ENCODE data around the gene MAPT. TPM values are rescaled to one million over a fixed set of nuclear protein-coding genes. Genes with fewer than 3 reads are reported as not detected.
A peak's percentile ranks its signal among the peaks of the same experiment; 100 is the strongest.

MAPT gene
- total RNA-seq, 1 experiment from 2014 or later, result 3.1 TPM

- no peaks in the 10 kb centered on the region for H3K36me3 ChIP-seq (replicated peaks; ENCODE audit: control insufficient read depth, insufficient read depth, low read length)
- no peak overlapping the region for H3K4me3 ChIP-seq (ENCODE audit: insufficient read depth, low read depth, low read length)
- DNase-seq, result no peak
- no peaks in the 10 kb centered on the region for H3K27me3 ChIP-seq (ENCODE audit: control insufficient read depth, insufficient read depth, low read length)
Measured at GRCh38 chr17:45969726-45970125, 75.4 kb downstream of the MAPT start.

- no peak overlapping the region for H3K4me3 ChIP-seq (ENCODE audit: insufficient read depth, low read depth, low read length)
Measured at GRCh38 chr17:45970659-45971058, 76.3 kb downstream of the MAPT start.

GRCh38 chr17:45971698-45972141 is 77.4 kb downstream of the MAPT start:
- DNase-seq, result peak; percentile 85
- Histone ChIP-seq H3K27me3 (ENCODE audit: control insufficient read depth, insufficient read depth, low read length) (no peaks in the 10 kb centered on the region), H3K4me3 (ENCODE audit: insufficient read depth, low read depth, low read length) (no peak overlapping the region), H3K36me3 (replicated peaks; ENCODE audit: control insufficient read depth, insufficient read depth, low read length) (no peaks in the 10 kb centered on the region)

More at GRCh38 chr17:45970659-45971058, 76.3 kb downstream of the MAPT start:
- H3K27me3 ChIP-seq (ENCODE audit: control insufficient read depth, insufficient read depth, low read length), result no peaks in the 10 kb centered on the region
- H3K36me3 ChIP-seq (replicated peaks; ENCODE audit: control insufficient read depth, insufficient read depth, low read length), result no peaks in the 10 kb centered on the region
- DNase-seq, result no peak

GRCh38 chr17:45972531-45972930 is 78.2 kb downstream of the MAPT start:
- no peak overlapping the region for H3K4me3 ChIP-seq (ENCODE audit: insufficient read depth, low read depth, low read length)
- no peaks in the 10 kb centered on the region for H3K27me3 ChIP-seq (ENCODE audit: control insufficient read depth, insufficient read depth, low read length)
- H3K36me3 ChIP-seq (replicated peaks; ENCODE audit: control insufficient read depth, insufficient read depth, low read length), result no peaks in the 10 kb centered on the region
- no peak for DNase-seq

GRCh38 chr17:45973099-45973780 is 78.9 kb downstream of the MAPT start:
- DNase-seq, result no peak
- Histone ChIP-seq H3K4me3 (ENCODE audit: insufficient read depth, low read depth, low read length) (no peak overlapping the region), H3K36me3 (replicated peaks; ENCODE audit: control insufficient read depth, insufficient read depth, low read length) (no peaks in the 10 kb centered on the region), H3K27me3 (ENCODE audit: control insufficient read depth, insufficient read depth, low read length) (no peaks in the 10 kb centered on the region)

- no peak for DNase-seq
- Histone ChIP-seq H3K27me3 (ENCODE audit: control insufficient read depth, insufficient read depth, low read length) (no peaks in the 10 kb centered on the region), H3K36me3 (replicated peaks; ENCODE audit: control insufficient read depth, insufficient read depth, low read length) (no peaks in the 10 kb centered on the region), H3K4me3 (ENCODE audit: insufficient read depth, low read depth, low read length) (no peak overlapping the region)
Measured at GRCh38 chr17:45973946-45974859, 79.8 kb downstream of the MAPT start.

GRCh38 chr17:45974916-45975630 is 80.7 kb downstream of the MAPT start:
- no peak for DNase-seq
- Histone ChIP-seq H3K36me3 (replicated peaks; ENCODE audit: control insufficient read depth, insufficient read depth, low read length) (no peaks in the 10 kb centered on the region), H3K4me3 (ENCODE audit: insufficient read depth, low read depth, low read length) (no peak overlapping the region), H3K27me3 (ENCODE audit: control insufficient read depth, insufficient read depth, low read length) (no peaks in the 10 kb centered on the region)

GRCh38 chr17:45975640-45976295 is 81.4 kb downstream of the MAPT start:
- H3K27me3 ChIP-seq (ENCODE audit: control insufficient read depth, insufficient read depth, low read length), result no peaks in the 10 kb centered on the region
- no peaks in the 10 kb centered on the region for H3K36me3 ChIP-seq (replicated peaks; ENCODE audit: control insufficient read depth, insufficient read depth, low read length)
- DNase-seq, result no peak
- no peak overlapping the region for H3K4me3 ChIP-seq (ENCODE audit: insufficient read depth, low read depth, low read length)

- Histone ChIP-seq H3K27me3 (ENCODE audit: control insufficient read depth, insufficient read depth, low read length) (no peaks in the 10 kb centered on the region), H3K4me3 (ENCODE audit: insufficient read depth, low read depth, low read length) (no peak overlapping the region), H3K36me3 (replicated peaks; ENCODE audit: control insufficient read depth, insufficient read depth, low read length) (no peaks in the 10 kb centered on the region)
- no peak for DNase-seq
Measured at GRCh38 chr17:45976391-45976754, 82.0 kb downstream of the MAPT start.

- Histone ChIP-seq H3K36me3 (replicated peaks; ENCODE audit: control insufficient read depth, insufficient read depth, low read length) (no peaks in the 10 kb centered on the region), H3K27me3 (ENCODE audit: control insufficient read depth, insufficient read depth, low read length) (no peaks in the 10 kb centered on the region), H3K4me3 (ENCODE audit: insufficient read depth, low read depth, low read length) (no peak overlapping the region)
- DNase-seq, result no peak
Measured at GRCh38 chr17:45976755-45977505, 82.6 kb downstream of the MAPT start.

GRCh38 chr17:45977506-45977824 is 83.1 kb downstream of the MAPT start:
- DNase-seq, result no peak
- Histone ChIP-seq H3K27me3 (ENCODE audit: control insufficient read depth, insufficient read depth, low read length) (no peaks in the 10 kb centered on the region), H3K36me3 (replicated peaks; ENCODE audit: control insufficient read depth, insufficient read depth, low read length) (no peaks in the 10 kb centered on the region), H3K4me3 (ENCODE audit: insufficient read depth, low read depth, low read length) (no peak overlapping the region)

- Histone ChIP-seq H3K4me3 (ENCODE audit: insufficient read depth, low read depth, low read length) (no peak overlapping the region), H3K27me3 (ENCODE audit: control insufficient read depth, insufficient read depth, low read length) (no peaks in the 10 kb centered on the region), H3K36me3 (replicated peaks; ENCODE audit: control insufficient read depth, insufficient read depth, low read length) (no peaks in the 10 kb centered on the region)
- no peak for DNase-seq
Measured at GRCh38 chr17:45977976-45978626, 83.7 kb downstream of the MAPT start.

- Histone ChIP-seq H3K36me3 (replicated peaks; ENCODE audit: control insufficient read depth, insufficient read depth, low read length) (no peaks in the 10 kb centered on the region), H3K27me3 (ENCODE audit: control insufficient read depth, insufficient read depth, low read length) (no peaks in the 10 kb centered on the region), H3K4me3 (ENCODE audit: insufficient read depth, low read depth, low read length) (no peak overlapping the region)
- no peak for DNase-seq
Measured at GRCh38 chr17:45979137-45979536, 84.8 kb downstream of the MAPT start.

Measured in H7 (cell line).